A673 (cell line): Measurements from ENCODE around the gene SMAD6. TPM values are rescaled to one million over a fixed set of nuclear protein-coding genes. Genes with fewer than 3 reads are reported as not detected.

ENCODE experiments used
- BruUV-seq: library from RNA; stranded (reverse); fragments of 400-500 nt; replicated peaks from 2 replicates; lab custom pipeline; 2021; lab: Mats Ljungman, UMichigan
- CTCF ChIA-PET: fragments of 300-600 bp; sonication (Branson Sonifier 250); formaldehyde crosslinking; loops from one replicate; lab custom pipeline; 2022; ENCODE audit warnings: antibody characterized with exemption; lab: Charles Lee
- POLR2A ChIA-PET: fragments of 300-600 bp; sonication (Branson Sonifier 250); formaldehyde crosslinking; loops from one replicate; lab custom pipeline; 2022; ENCODE audit warnings: antibody characterized with exemption; ENCODE audit not compliant: low non-redundant PET; lab: Charles Lee
- DNase-seq: peaks from one replicate; pipeline ENCODE4 v3.0.0-alpha.2; 2015; ENCODE audit warnings: low spot score
- H3K27ac ChIP-seq: fragments of 200-600 bp; sonication (generic); 2 replicates; pipeline ENCODE4 v1.5.1; 2016; ENCODE audit warnings: mixed run types, low read depth, mild to moderate bottlenecking, mixed read lengths, antibody characterized with exemption, low read length; ENCODE audit not compliant: poor library complexity, severe bottlenecking
- H3K27me3 ChIP-seq: fragments of 200-600 bp; sonication (generic); replicated peaks from 2 replicates; pipeline ENCODE4 v1.6.1; 2017; ENCODE audit warnings: mixed run types, low read depth, mild to moderate bottlenecking, mixed read lengths, antibody characterized with exemption, low read length; ENCODE audit not compliant: insufficient read depth, poor library complexity
- H3K36me3 ChIP-seq: fragments of 200-600 bp; sonication (generic); 2 replicates; pipeline ENCODE4 v1.6.1; 2016; ENCODE audit warnings: mixed run types, mild to moderate bottlenecking, mixed read lengths, antibody characterized with exemption, low read length; ENCODE audit not compliant: insufficient read depth, poor library complexity, severe bottlenecking
- H3K4me1 ChIP-seq: fragments of 200-600 bp; sonication (generic); 2 replicates; pipeline ENCODE4 v1.6.1; 2017; ENCODE audit warnings: mixed run types, mild to moderate bottlenecking, mixed read lengths, antibody characterized with exemption, low read length; ENCODE audit not compliant: insufficient read depth, poor library complexity, severe bottlenecking
- H3K4me3 ChIP-seq: fragments of 200-600 bp; sonication (generic); 2 replicates; pipeline ENCODE4 v1.5.1; 2016; ENCODE audit warnings: low read depth, mixed run types, mild to moderate bottlenecking, mixed read lengths, low read length; ENCODE audit not compliant: poor library complexity, severe bottlenecking
- H3K9me3 ChIP-seq: fragments of 200-600 bp; sonication (generic); 2 replicates; pipeline ENCODE4 v1.6.1; 2016; ENCODE audit warnings: mixed run types, low read depth, mild to moderate bottlenecking, mixed read lengths, antibody characterized with exemption, low read length; ENCODE audit not compliant: poor library complexity, severe bottlenecking
- EZH2 ChIP-seq: fragments of 200-600 bp; sonication (generic); IDR thresholded peaks from 2 replicates; pipeline ENCODE4 v1.6.1; 2017; ENCODE audit warnings: borderline replicate concordance, low read depth, mild to moderate bottlenecking, mixed read lengths, antibody characterized with exemption, low read length; ENCODE audit not compliant: poor library complexity, severe bottlenecking
- intact Hi-C: fragments of 100-400 bp; cut with micrococcal nuclease; formaldehyde crosslinking; loops from one replicate; pipeline ENCODE4 v1.10.0; 2022; ENCODE audit not compliant: unreplicated experiment
- total RNA-seq: library from RNA; stranded (reverse); gene quantifications from 2 replicates; pipeline ENCODE4 v1.2.3, GENCODE V29; 2021
- TF ChIP-seq, protein P1 (sequence below): fragments of 300-800, 200-600 bp; sonication (generic); conservative IDR thresholded peaks from 2 replicates; pipeline ENCODE4 v1.5.1; 2017; ENCODE audit warnings: low read depth, mild to moderate bottlenecking, antibody characterized with exemption, low read length, moderate library complexity, mixed read lengths

SMAD6 gene
- total RNA-seq, 1 experiment from 2014 or later: 63.9 TPM

DNA sequence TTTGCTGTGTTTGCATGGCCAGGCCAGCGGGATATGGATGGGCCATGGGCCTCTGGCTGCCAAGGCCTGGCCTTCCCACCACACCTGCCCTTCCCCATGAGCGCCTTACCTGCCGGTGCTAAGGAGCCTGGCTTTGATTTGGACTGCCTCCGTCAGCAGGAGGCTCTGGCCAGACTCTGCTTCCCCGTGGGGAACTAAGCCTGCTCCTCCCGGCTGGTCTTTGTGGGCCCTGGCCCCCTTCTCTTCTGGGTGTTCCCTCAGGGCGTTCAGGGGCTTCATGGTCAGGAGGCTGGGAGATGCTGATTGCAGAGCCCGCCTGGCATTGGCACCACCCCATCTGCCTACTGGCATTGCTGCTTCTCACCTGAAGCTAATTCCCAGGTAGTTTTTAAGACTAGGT lies 45.2 kb downstream of the SMAD6 start:
- ChIA-PET CTCF (no interaction called here), POLR2A (no interaction called here)
- peaks cover 57% of the 10 kb centered on the region for H3K4me1 ChIP-seq
- intact Hi-C loops: no loop called here
- no peaks in the 10 kb centered on the region for H3K27me3 ChIP-seq
- BruUV-seq: no TSS peak
- TF ChIP-seq EZH2: no peak
- TF ChIP-seq, protein P1, sequence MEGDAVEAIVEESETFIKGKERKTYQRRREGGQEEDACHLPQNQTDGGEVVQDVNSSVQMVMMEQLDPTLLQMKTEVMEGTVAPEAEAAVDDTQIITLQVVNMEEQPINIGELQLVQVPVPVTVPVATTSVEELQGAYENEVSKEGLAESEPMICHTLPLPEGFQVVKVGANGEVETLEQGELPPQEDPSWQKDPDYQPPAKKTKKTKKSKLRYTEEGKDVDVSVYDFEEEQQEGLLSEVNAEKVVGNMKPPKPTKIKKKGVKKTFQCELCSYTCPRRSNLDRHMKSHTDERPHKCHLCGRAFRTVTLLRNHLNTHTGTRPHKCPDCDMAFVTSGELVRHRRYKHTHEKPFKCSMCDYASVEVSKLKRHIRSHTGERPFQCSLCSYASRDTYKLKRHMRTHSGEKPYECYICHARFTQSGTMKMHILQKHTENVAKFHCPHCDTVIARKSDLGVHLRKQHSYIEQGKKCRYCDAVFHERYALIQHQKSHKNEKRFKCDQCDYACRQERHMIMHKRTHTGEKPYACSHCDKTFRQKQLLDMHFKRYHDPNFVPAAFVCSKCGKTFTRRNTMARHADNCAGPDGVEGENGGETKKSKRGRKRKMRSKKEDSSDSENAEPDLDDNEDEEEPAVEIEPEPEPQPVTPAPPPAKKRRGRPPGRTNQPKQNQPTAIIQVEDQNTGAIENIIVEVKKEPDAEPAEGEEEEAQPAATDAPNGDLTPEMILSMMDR: no peak
- H3K9me3 ChIP-seq: no peaks in the 10 kb centered on the region
- peaks cover 6% of the 10 kb centered on the region for H3K36me3 ChIP-seq
- H3K27ac ChIP-seq: peak overlapping the region; percentile 73
- no peak for DNase-seq
- no peak overlapping the region for H3K4me3 ChIP-seq

DNA sequence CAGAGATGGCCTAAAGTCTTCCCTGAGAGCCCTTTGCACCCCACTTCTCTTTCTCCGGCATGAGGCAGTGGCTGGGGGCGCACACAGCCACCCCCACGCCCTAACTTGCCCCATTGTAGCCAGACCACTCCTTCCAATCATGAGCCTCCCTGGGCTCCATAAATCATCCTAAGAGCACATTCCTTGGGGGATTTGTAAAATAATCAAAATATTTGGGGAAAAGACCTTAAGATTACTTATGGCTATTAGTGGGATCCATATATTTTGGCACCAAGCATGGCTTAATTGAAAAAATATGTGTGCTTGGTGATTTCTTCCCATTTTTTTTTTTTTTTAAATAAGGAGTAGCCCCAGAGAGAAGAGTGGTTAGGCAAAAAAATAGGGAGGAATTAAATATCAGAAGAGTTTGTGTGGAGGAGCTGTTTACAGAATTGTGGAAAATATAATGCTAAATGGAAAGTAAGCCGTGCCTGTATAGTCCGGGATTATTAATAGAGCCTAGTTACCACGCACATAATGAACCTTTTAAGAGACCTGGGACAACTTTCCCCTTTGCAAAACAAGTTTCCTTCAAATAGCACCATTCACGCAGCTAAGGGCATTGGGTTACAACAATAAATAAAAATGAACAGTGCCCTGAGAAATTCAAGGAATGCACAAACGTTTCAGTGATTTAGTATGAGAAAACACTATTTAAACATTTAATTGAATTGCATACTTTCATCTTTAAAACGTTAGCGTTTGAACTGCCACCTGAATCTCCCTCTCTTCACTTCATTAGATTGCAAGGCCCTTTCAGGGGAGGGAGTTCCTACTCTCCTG lies 46.1 kb downstream of the SMAD6 start:
- BruUV-seq: no TSS peak
- Histone ChIP-seq H3K27me3 (no peaks in the 10 kb centered on the region), H3K27ac (peak overlapping the region; percentile 73), H3K9me3 (no peaks in the 10 kb centered on the region), H3K4me1 (peaks cover 57% of the 10 kb centered on the region), H3K36me3 (peaks cover 6% of the 10 kb centered on the region), H3K4me3 (no peak overlapping the region)
- POLR2A ChIA-PET: no interaction called here
- TF ChIP-seq EZH2: no peak
- TF ChIP-seq, protein P1: no peak
- intact Hi-C loops: no loop called here
- peak; percentile 48 for DNase-seq
- CTCF ChIA-PET: no interaction called here

DNA sequence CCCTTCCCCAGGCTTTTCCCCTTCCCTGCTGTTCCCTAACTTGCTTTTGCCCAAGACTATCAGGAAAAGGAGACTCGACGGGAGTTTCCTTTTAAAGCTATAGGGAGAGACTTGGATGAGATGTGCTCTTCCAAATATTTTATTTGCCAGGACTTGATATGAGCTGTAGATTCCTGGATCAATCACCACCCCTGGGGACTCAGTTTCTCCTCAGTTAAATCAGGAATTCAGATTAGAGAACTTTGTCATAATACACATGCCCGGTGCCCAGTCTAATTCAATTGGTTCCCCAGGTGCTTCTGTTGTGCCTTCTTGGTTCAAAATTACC lies 46.6 kb downstream of the SMAD6 start:
- Histone ChIP-seq H3K27ac (peak overlapping the region; percentile 9), H3K4me1 (peaks cover 57% of the 10 kb centered on the region), H3K4me3 (no peak overlapping the region), H3K36me3 (peaks cover 8% of the 10 kb centered on the region), H3K9me3 (no peaks in the 10 kb centered on the region), H3K27me3 (no peaks in the 10 kb centered on the region)
- intact Hi-C loops: no loop called here
- TF ChIP-seq, protein P1: no peak
- TF ChIP-seq EZH2: no peak
- BruUV-seq: no TSS peak
- POLR2A ChIA-PET: no interaction called here
- CTCF ChIA-PET: no interaction called here
- no peak for DNase-seq
